GM12878 (cell line): ENCODE data around the gene TLX2. TPM values are rescaled to one million over a fixed set of nuclear protein-coding genes. Genes with fewer than 3 reads are reported as not detected.

Source experiments
- ATAC-seq: fragments of 200-7000 bp; cut with Tn5 transposase; 3 replicates; pipeline ENCODE4 v1.9.1; 2020; ENCODE audit warnings: mild to moderate bottlenecking, moderate library complexity
- BruUV-seq: library from RNA; stranded (reverse); fragments of 400-500 nt; replicated peaks from 2 replicates; lab custom pipeline; 2021; lab: Mats Ljungman, UMichigan
- CTCF ChIA-PET: fragments of 300-600 bp; sonication (Branson Sonifier 250); formaldehyde crosslinking; extraction: SDS; loops from one replicate; lab custom pipeline; 2021; ENCODE audit warnings: inconsistent platforms; lab: Yijun Ruan, JAX
- POLR2A ChIA-PET: fragments of 350-600 bp; formaldehyde crosslinking; extraction: SDS; loops from one replicate; lab custom pipeline; 2021; ENCODE audit warnings: inconsistent platforms; lab: Charles Lee
- RAD21 ChIA-PET: fragments of 300-600 bp; sonication (Branson Sonifier 250); formaldehyde crosslinking; loops from one replicate; lab custom pipeline; 2023; ENCODE audit warnings: antibody characterized with exemption; ENCODE audit not compliant: unreplicated experiment; lab: Charles Lee
- SMC1A ChIA-PET: fragments of 300-600 bp; sonication (Branson Sonifier 250); formaldehyde crosslinking; loops from one replicate; lab custom pipeline; 2023; ENCODE audit not compliant: unreplicated experiment, uncharacterized antibody; lab: Charles Lee
- DNase-seq: peaks from one replicate; pipeline ENCODE4 v3.0.0-alpha.2; 2011; ENCODE audit warnings: low read depth, low spot score
- FAIRE-seq: peaks from 3 replicates; lab custom pipeline; 2011; peaks lifted over from hg19 to GRCh38; lab: Jason Lieb, UNC
- H2AFZ ChIP-seq: 2 replicates; pipeline ENCODE4 v1.6.0; 2011; ENCODE audit warnings: low read depth, low read length, control low read depth; ENCODE audit not compliant: control insufficient read depth
- H3K27ac ChIP-seq: 2 replicates; pipeline ENCODE4 v1.5.1; 2011; ENCODE audit warnings: control low read depth; ENCODE audit not compliant: control insufficient read depth, insufficient read depth
- H3K27me3 ChIP-seq, 2 experiments: replicated peaks in 1 of 2; 2 replicates each; pipeline versions ENCODE4 v1.6.0 to v1.6.1; 2011; ENCODE audit warnings: low read length in 1 of 2; ENCODE audit not compliant: control insufficient read depth in 2 of 2, insufficient read depth in 2 of 2
- H3K36me3 ChIP-seq, 2 experiments: 2 replicates each; pipeline ENCODE4 v1.5.1; 2011; ENCODE audit warnings: low read length in 1 of 2; ENCODE audit not compliant: control insufficient read depth in 2 of 2, insufficient read depth in 2 of 2
- H3K4me1 ChIP-seq: 2 replicates; pipeline ENCODE4 v1.6.1; 2011; ENCODE audit warnings: mild to moderate bottlenecking, low read length, moderate library complexity, mixed read lengths; ENCODE audit not compliant: control insufficient read depth, insufficient read depth
- H3K4me2 ChIP-seq: 2 replicates; pipeline ENCODE4 v1.6.0; 2011; ENCODE audit warnings: control low read depth; ENCODE audit not compliant: control insufficient read depth, insufficient read depth
- H3K4me3 ChIP-seq: fragments of 200-600 bp; sonication (generic); 2 replicates; pipeline ENCODE4 v1.5.1; 2016
- H3K79me2 ChIP-seq: 2 replicates; pipeline ENCODE4 v1.6.0; 2011; ENCODE audit warnings: low read length; ENCODE audit not compliant: control insufficient read depth, insufficient read depth
- H3K9ac ChIP-seq: 2 replicates; pipeline ENCODE4 v1.8.0; 2011; ENCODE audit warnings: low read length, control low read depth, mixed read lengths; ENCODE audit not compliant: control insufficient read depth, insufficient read depth
- H3K9me3 ChIP-seq: replicated peaks from 3 replicates; pipeline ENCODE4 v1.5.1; 2011; ENCODE audit warnings: mild to moderate bottlenecking, low read length; ENCODE audit not compliant: control insufficient read depth, insufficient read depth
- H4K20me1 ChIP-seq: 2 replicates; pipeline ENCODE4 v1.6.0; 2011; ENCODE audit not compliant: control insufficient read depth, insufficient read depth
- BCLAF1 ChIP-seq: fragments of 450-650 bp; IDR thresholded peaks from 2 replicates; pipeline ENCODE4 v1.6.1; 2017; ENCODE audit warnings: antibody characterized with exemption, mild to moderate bottlenecking, moderate library complexity
- CREM ChIP-seq: IDR thresholded peaks from 2 replicates; pipeline ENCODE4 v1.6.1; 2014; ENCODE audit warnings: antibody characterized with exemption, low read depth
- CTCF ChIP-seq, 3 experiments: IDR thresholded peaks in 2 of 3; conservative IDR thresholded peaks in 1 of 3; 2 replicates each; pipeline ENCODE4 v1.5.1; 2011; ENCODE audit warnings: low read depth in 3 of 3, low read length in 3 of 3, mild to moderate bottlenecking in 3 of 3, control low read depth in 2 of 3, moderate library complexity in 2 of 3, inconsistent platforms in 1 of 3, mixed read lengths in 1 of 3; ENCODE audit not compliant: control insufficient read depth in 2 of 3, insufficient read depth in 1 of 3; ENCODE audit errors: extremely low read depth in 1 of 3
- E4F1 ChIP-seq: fragments of 450-650 bp; IDR thresholded peaks from 2 replicates; pipeline ENCODE4 v1.6.1; 2018; ENCODE audit warnings: borderline replicate concordance, mild to moderate bottlenecking; ENCODE audit not compliant: partially characterized antibody
- POLR2AphosphoS5 ChIP-seq: IDR thresholded peaks from 2 replicates; pipeline ENCODE4 v1.6.1; 2011; ENCODE audit warnings: mild to moderate bottlenecking, low read length, inconsistent platforms
- ZNF217 ChIP-seq: fragments of 450-650 bp; IDR thresholded peaks from 2 replicates; pipeline ENCODE4 v1.6.1; 2017; ENCODE audit warnings: antibody characterized with exemption, mild to moderate bottlenecking
- ZNF592 ChIP-seq: fragments of 450-650 bp; IDR thresholded peaks from 2 replicates; pipeline ENCODE4 v1.6.1; 2017; ENCODE audit warnings: mild to moderate bottlenecking, moderate library complexity
- WGBS: methylation state at CpG from one replicate; pipeline ENCODE4 v1.1.6; 2016; ENCODE audit warnings: low lambda C conversion rate; ENCODE audit not compliant: insufficient replicate concordance, insufficient coverage; ENCODE audit errors: missing lambda C conversion rate; 5-methylcytosine and 5-hydroxymethylcytosine counted together
- in situ Hi-C: fragments of 300-500 bp; cut with MboI; formaldehyde crosslinking; loops from 9 replicates; pipeline ENCODE4 v1.14.3; 2018; ENCODE audit warnings: mixed read lengths
- intact Hi-C: fragments of 100-400 bp; cut with micrococcal nuclease; formaldehyde crosslinking; loops from one replicate; pipeline ENCODE4 v1.14.2; 2022; ENCODE audit not compliant: unreplicated experiment
- polyA plus RNA-seq, 11 experiments: library from polyadenylated mRNA; depleted of rRNA in 4 of 11; unstranded in 6 of 11; stranded (reverse) in 5 of 11; fragments of >200 nt; fragmentation: Nextera tagmentation in 4 of 11; fragmentation: Illumina TruSeq in 1 of 11; extraction: Ambion mirVana in 4 of 11; extraction: Trizol in 1 of 11; gene quantifications; 1 replicate in 1 of 11; 2 replicates in 10 of 11; pipeline versions ENCODE4 v1.2.1 to v1.2.3, GENCODE V29; 2011 to 2016; ENCODE audit warnings: inconsistent platforms in 2 of 11, missing spikeins in 2 of 11, low read depth in 1 of 11
- total RNA-seq, 4 experiments: library from RNA; depleted of rRNA in 3 of 4; stranded (reverse); fragments of >200 nt in 3 of 4; fragmentation: Illumina TruSeq in 1 of 4; extraction: Trizol in 1 of 4; gene quantifications; 2 replicates each; pipeline versions ENCODE4 v1.2.1 to v1.2.3, GENCODE V29; 2013 to 2021

Gene TLX2
- total and polyA plus RNA-seq, 10 of the 15 experiments (the other 5 are each of a cell fraction or from before 2014, with no cell fraction given) = 0.06 to 5.5 (median 3.6) TPM; not detected in 1

GRCh38 chr2:74527741-74528140, 13.5 kb downstream of the TLX2 start (continued):
- no peak for TF ChIP-seq E4F1
- TF ChIP-seq CREM = no peak

- Histone ChIP-seq H3K9me3 (no peaks in the 10 kb centered on the region), H3K4me1 (peaks cover 33% of the 10 kb centered on the region), H3K79me2 (peaks cover 50% of the 10 kb centered on the region), H3K27ac (peak overlapping the region; percentile 96), H4K20me1 (no peaks in the 10 kb centered on the region), H3K36me3 (peaks cover 13 to 39% of the 10 kb centered on the region in 2 experiments), H2AFZ (peak overlapping the region; percentile 84), H3K9ac (peak overlapping the region; percentile 98), H3K4me3 (peak overlapping the region; percentile 84), H3K4me2 (peak overlapping the region; percentile 88), H3K27me3 (no peaks in the 10 kb centered on the region)
- FAIRE-seq (no peak), ATAC-seq (peak; percentile 5), DNase-seq (no peak)
- SMC1A ChIA-PET = interaction anchor here (1.3 to 9.9 kb wide), 5 partner anchors 10 to 90 kb away, joined by 3 to 208 read pairs (median 43); partner anchors contain the start of gene PCGF1
- RAD21 ChIA-PET = interaction anchor here (1.1 to 7.5 kb wide), 11 partner anchors 10 to 72 kb away, joined by 3 to 158 read pairs (median 14); partner anchors contain the start of genes CCDC142, LOXL3, PCGF1 and TTC31
- in situ Hi-C loops = no loop called here
- BruUV-seq = no TSS peak
- intact Hi-C loops = loop anchor here (1.0 kb wide), 4 partner anchors 21 to 74 kb away; partner anchors contain the start of genes PCGF1 and WBP1
- CTCF ChIA-PET = interaction anchor here (1.0 to 10.4 kb wide), 5 partner anchors 17 to 58 kb away, joined by 4 to 226 read pairs (median 96); partner anchors contain the start of genes CCDC142, PCGF1 and TTC31
- POLR2A ChIA-PET = interaction anchor here (0.9 to 5.4 kb wide), 10 partner anchors 10 to 73 kb away, joined by 3 to 66 read pairs (median 12); partner anchors contain the start of genes CCDC142, INO80B, PCGF1 and TTC31
- 3% methylated on average over 29 of the region's 29 CpGs for WGBS
- TF ChIP-seq CTCF (IDR thresholded peaks at IDR 0.05 in 2 of 3, conservative IDR thresholded peaks at IDR 0.05 in 1 of 3; ENCODE audit: control insufficient read depth in 2 of 3, extremely low read depth in 1 of 3, insufficient read depth in 1 of 3, low read depth in 3 of 3, low read length in 3 of 3) = peak in 2 of 3 experiments; percentile 21 to 25; a peak in 2 of 6 replicates
- no peak for TF ChIP-seq ZNF217
- TF ChIP-seq POLR2AphosphoS5 = 0 out of 2 replicates have a peak, but pooled peaks have one; percentile 3
- no peak for TF ChIP-seq ZNF592
- TF ChIP-seq BCLAF1 = no peak
These were observed 14.5 kb downstream of the TLX2 start for GRCh38 chr2:74528600-74529356.
